22Rv1 (cell line): ENCODE results near the gene MX2.

Experiments
- H3K27ac ChIP-seq: fragments of 450-650 bp; 2 replicates; pipeline ENCODE4 v1.5.1; 2017
- CTCF ChIP-seq: fragments of 450-650 bp; IDR thresholded peaks from 2 replicates; pipeline ENCODE4 v1.5.1; 2017; ENCODE audit warnings: mild to moderate bottlenecking
- ZFX ChIP-seq: fragments of 450-650 bp; IDR thresholded peaks from 2 replicates; pipeline ENCODE4 v1.6.1; 2017; ENCODE audit warnings: antibody characterized with exemption, borderline replicate concordance

Gene MX2

GRCh38 chr21:41458559-41458958 lies 96.7 kb downstream of the MX2 start:
- TF ChIP-seq CTCF = no peak
- TF ChIP-seq ZFX = no peak
- H3K27ac ChIP-seq = no peak overlapping the region
